Stimulated activated CD8-positive, alpha-beta memory T cell treated with anti-CD3 and anti-CD28 coated beads, Interleukin-15, amount 100 ng/mL, for 4 hours (primary cell): ENCODE data around the gene CENPH.
"Not testable (repeated sequence)": the region's sequence is repeated elsewhere in the genome, so short reads cannot be mapped to it uniquely, and the experiment has no call there.

Source experiments
- DNase-seq, 2 donors: peaks; one replicate each; pipeline ENCODE4 v3.0.0-alpha.2; 2020; ENCODE audit warnings: low read depth in 2 of 2

Gene CENPH, protein sequence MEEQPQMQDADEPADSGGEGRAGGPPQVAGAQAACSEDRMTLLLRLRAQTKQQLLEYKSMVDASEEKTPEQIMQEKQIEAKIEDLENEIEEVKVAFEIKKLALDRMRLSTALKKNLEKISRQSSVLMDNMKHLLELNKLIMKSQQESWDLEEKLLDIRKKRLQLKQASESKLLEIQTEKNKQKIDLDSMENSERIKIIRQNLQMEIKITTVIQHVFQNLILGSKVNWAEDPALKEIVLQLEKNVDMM

DNA sequence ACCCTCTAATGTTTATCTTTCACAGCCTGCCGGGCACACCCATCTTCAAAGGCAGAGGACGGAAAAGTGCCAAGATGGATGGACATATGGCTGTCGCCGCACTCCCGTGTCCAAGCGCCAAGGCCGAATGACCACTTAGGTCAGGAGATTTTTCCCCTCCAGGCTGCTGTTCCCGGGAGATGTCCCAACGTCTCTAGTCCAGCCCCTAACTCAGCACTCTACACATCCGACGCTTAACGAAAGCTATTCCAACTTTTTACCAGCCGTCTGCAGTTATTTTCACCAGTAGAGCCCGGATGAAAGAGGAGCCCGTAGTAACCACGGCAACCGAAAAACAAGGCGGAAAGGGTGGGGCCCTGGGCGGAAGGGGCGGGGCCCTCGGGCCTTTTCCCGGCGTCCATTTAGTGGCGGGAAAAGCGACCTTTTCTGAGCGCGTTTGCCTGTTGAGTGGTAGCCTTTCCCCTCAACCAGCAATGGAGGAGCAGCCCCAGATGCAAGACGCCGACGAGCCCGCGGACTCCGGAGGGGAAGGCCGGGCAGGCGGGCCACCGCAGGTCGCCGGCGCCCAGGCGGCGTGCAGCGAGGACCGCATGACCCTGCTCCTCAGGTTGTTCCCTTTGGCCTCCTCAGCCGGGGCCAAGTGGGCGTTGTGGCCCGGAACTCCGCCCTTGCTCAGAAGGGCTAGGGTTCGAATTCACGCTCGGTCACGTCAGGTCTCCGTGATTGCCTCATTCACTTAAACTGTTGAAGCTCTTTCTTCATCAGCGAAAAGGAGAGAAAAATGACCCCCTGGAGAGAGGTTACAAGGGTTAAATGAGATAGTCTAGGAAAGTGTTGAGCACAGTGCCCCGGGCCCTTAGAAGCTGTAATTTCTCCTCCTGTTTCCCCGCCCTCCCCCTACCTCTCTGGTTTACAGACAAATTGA, at the start of gene CENPH:
Gene CENPH (plus strand): TSS at position 422 of the 925 bp plus-strand sequence. CDS start 52 bp downstream, at position 474.
- peak; percentile 76 to 81 for DNase-seq

DNA sequence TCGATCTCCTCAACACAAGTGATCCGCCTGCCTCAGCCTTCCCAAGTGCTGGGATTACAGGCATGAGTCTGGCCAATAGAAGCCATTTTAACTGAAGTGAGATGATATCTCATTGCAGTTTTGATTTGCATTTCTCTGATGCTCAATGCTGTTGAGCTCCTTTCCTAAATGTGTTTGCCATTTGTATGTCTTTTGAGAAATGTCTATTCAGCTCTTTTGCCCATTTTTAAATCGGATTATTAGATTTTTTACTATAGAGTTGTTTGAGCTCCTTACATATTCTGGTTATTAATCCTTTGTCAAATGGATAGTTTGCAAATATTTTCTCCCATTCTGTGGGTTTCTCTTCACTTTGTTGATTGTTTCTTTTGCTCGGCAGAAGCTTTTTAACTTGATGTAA, 49.1 kb upstream of the CENPH start:
- DNase-seq: not testable (repeated sequence)

DNA sequence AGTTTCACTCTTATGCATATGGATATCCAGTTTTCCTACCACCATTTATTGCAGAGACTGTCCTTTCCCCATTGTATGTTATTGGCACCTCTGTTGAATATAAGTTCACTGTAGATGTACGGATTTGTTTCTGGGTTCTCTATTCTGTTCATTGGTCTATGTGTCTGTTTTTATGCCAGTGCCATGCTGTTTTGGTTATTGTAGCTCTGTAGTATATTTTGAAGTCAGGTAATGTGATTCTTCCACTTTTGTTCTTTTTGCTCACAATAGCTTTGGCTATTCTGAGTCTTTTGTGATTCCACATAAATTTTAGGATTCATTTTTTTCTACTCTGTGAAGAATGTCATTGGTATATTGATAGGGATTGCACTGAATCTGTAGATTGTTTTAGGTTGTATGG, 48.6 kb upstream of the CENPH start:
- DNase-seq: no peak

DNA sequence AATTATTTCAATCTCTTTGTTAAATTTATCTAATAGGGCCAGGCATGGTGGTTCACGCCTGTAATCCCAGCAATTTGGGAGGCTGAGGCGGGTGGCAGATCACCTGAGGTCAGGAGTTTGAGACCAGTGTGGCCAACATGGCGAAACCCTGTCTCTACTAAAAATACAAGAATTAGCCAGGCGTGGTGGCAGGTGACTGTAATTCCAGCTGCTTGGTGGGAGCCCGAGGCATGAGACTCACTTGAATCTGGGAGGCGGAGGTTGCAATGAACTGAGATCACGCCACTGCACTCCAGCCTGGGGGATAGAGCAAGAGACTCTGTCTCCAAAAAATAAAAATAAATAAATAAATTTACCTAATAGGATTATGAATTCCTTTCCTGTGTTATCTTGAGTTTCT, 40.8 kb upstream of the CENPH start:
- DNase-seq: not testable (repeated sequence)

DNA sequence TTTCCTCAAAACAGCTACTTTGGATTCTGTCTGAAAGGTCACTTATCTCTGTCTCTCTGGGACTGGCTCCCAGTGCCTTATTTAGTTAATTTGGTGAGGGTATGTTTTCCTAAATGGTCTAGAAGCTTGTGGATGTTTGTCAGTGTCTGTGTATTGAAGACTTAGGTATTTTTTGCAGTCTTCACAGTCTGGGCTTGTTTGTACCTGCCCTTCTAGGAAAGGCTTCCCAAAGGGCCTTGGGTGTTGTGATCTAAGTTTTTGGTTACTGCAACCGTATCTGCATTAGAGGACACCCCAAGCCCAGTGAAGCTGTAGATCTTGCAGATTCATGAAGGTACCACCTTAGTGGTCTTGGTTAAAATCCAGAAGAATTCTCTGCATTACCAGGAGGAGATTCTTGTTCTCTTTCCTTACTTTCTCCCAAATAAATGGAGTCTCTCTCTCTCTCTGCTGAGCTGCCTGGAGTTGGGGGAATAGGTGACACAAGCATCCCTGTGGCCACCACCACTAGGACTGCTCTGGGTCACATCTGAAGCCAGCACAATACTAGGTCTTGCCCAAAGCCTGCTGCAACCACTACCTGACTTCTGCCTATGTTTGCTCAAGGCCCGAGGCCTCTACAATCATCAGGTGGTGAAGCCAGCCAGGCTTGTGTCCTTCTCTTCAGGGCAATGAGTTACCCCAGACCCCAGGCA, 40.3 kb upstream of the CENPH start:
- DNase-seq: no peak

DNA sequence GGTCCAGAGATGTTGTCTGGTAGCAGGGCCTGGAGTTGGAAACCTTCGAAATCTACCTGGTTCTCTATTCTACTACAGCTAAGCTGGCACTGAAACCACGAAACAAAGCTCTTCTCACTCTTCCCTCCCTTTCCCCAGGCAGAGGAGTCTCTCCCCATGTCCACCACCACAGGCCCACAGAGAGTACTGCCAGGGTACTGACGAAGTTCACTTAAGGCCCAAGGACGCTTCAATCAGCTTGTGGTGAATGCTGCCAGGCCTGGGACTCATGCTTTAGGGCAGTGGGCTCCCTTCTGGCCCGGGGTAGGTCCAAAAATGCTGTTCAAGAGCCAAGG, 39.7 kb upstream of the CENPH start:
- DNase-seq: no peak

DNA sequence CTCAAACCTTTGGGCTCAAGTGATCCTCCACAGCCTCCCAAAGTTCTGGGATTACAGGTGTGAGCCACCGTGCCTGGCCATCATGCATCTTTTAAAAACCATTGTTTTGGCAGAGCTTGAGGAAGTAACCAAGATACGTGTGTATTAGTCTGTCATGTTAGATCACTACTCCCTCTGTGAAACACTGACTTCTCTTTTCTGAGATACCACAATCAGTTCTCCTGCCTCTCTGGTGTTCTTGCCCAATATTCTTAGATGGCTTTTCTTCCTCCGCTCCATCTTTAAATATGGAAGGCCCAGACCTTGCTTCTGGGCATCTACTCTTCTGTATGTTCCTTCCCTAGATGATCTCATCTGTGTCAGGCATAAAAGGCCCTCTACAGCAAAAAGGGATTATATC, 36.7 kb upstream of the CENPH start:
- DNase-seq: no peak

DNA sequence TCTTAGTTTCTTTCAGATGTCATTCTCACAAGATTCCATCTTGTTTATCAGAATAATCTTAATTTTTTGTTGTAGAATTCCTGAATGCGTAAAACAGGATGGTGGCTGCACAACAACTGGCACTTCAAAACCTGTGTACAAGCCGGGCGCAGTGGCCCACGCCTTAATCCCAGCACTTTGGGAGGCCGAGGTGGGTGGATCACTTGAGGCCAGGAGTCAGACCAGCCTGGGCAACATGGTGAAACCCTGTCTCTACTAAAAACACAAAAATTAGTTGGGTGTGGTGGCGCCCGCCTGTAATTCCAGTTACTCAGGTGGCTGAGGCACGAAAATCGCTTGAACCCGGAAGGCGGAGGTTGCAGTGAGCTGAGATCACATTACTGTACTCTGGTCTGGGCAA, 32.9 kb upstream of the CENPH start:
- no peak for DNase-seq

DNA sequence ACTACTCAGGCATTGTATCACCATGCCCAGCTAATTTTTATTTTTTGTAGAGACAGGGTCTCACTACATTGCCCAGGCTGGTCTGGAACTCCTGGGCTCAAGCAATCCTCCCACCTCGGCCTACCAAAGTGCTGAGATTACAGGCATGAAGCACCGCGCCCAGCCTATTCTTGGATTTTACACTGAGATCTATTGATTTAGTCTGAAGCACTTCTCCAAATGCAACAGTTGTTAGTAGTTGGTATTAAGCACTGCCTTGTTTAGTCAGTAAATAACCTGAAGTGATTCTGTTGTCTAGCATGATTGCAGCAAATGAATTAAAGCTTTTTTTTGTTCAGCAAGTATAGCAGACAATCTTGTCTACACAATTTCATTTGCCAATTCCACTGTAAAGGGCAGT, 31.3 kb upstream of the CENPH start:
- DNase-seq: no peak

DNA sequence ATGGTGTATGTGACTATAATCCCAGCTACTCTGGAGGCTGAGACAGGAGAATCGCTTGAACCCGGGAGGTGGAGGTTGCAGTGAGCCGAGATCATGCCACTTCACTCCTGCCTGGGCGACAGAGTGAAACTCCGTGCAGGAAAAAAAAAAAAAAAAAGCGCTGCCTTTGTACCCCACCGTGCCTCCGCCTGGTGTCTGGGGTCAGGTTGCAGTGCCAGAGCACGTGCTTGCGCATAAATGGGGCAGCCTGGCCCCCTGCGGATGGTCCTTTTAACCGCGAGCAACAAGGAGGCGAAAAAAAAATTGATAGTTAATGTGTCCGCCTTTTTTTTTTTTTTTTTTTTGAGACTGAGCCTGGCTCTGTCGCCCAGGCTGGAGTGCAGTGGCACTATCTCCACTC, 28.7 kb upstream of the CENPH start:
- DNase-seq: no peak

DNA sequence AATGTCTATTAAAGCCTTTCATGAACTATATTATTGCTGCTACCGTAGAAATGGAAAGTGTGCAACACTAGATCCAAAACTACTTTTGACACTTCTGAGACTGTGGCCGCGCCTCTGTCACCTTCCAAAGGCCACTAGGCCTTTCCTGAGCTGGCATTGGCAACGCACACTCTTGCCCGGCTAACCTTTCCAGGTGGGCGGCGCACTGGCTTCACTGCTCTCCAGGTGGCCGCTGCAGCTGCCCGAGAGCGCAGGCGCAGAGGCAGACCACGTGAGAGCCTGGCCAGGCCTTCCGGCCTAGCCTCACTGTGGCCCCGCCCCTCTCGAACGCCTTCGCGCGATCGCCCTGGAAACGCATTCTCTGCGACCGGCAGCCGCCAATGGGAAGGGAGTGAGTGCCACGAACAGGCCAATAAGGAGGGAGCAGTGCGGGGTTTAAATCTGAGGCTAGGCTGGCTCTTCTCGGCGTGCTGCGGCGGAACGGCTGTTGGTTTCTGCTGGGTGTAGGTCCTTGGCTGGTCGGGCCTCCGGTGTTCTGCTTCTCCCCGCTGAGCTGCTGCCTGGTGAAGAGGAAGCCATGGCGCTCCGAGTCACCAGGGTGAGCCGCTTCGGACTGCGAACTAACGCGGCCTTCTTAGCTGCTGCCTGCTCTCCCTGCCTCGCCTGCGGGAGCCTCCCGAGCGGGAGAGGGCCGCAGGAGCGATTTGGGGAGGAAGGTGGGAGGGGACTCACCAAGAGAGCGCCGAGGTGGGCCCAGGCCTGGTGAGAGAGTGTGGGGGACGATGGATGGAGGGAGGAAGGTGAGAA, 22.5 kb upstream of the CENPH start, which contains the start of gene CCNB1:
Gene CCNB1 (plus strand): TSS at position 465 of the 807 bp plus-strand sequence. CDS start 113 bp downstream, at position 578.
- peak; percentile 94 to 96 for DNase-seq

DNA sequence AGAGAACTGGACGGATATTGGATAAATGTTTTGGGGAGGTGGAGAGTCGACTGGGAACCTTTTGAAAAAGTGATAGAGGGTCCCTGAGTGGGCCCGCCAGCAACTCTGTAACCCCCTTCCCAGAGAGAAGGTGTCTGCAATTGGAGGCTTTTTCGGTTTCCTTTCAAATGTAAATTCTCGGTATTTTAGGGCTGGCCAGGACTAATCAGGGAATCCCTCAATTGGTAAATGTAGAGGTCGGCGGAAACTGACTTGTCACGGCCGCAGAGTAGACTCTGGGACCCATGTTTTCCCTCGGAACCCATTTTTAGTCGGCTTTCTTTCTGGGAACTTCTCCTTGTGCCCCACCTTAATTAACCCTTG, 21.9 kb upstream of the CENPH start:
- no peak for DNase-seq

DNA sequence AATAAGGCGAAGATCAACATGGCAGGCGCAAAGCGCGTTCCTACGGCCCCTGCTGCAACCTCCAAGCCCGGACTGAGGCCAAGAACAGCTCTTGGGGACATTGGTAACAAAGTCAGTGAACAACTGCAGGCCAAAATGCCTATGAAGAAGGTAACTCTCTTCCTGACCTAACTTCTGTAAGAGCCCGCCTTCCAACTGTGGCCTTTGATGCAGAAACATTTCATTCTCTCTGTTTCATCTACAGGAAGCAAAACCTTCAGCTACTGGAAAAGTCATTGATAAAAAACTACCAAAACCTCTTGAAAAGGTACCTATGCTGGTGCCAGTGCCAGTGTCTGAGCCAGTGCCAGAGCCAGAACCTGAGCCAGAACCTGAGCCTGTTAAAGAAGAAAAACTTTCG, 21.5 kb upstream of the CENPH start:
- no peak for DNase-seq

DNA sequence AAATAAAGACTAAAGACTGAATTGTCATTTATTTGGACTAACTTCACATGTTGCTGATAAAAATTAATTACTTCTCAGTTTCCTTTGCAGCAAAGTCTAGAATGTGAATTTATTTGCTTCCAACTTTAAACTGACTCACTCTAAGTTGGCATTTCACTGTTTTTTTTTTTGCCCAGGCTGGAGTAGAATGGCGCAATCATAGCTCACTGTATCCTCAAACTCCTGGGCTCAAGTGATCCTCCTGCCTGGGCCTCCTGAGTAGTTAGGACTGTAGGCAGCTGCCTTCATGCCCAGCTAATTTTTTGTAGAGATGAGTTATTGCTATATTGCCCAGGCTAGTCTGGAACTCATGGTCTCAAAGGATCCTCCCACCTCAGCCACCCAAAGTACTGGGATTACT, 18.9 kb upstream of the CENPH start:
- no peak for DNase-seq

DNA sequence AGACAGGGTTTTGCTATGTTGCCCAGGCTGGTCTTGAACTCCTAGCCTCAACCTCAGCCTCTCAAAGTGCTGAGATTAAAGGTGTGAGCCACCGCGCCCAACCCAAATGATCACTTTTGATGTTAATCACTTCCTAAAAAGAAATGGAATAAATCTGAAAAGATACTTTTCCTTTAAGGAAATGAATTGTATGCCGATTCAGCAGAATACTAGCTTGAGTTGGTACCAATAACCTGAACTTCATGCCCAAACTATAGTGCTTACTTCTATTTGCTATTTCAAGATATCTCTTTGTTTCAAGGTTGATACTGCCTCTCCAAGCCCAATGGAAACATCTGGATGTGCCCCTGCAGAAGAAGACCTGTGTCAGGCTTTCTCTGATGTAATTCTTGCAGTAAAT, 18.4 kb upstream of the CENPH start:
- DNase-seq: no peak

DNA sequence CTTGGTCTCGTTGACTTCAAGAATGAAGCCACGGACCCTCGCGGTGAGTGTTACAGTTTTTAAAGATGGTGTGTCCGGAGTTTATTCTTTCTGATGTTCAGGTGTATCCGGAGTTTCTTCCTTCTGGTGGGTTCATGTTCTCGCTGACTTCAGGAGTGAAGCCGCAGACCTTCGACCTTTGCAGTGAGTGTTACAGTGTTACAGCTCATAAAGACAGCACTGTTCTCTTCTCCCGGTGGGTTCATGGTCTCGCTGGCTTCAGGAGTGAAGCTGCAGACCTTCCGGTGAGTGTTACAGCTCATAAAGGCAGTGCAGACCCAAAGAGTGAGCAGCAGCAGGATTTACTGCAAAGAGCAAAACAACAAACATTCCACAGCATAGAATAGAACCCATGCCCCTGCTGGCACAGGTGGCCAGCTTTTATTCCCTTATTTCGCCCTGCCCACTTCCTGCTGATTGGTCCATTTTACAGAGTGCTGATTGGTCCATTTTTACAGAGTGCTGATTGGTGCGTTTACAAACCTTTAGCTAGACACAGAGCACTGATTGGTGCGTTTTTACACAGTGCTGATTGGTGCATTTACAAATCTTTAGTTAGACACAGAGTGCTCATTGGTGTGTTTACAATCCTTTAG, 7.6 kb upstream of the CENPH start:
- DNase-seq: not testable (repeated sequence)

DNA sequence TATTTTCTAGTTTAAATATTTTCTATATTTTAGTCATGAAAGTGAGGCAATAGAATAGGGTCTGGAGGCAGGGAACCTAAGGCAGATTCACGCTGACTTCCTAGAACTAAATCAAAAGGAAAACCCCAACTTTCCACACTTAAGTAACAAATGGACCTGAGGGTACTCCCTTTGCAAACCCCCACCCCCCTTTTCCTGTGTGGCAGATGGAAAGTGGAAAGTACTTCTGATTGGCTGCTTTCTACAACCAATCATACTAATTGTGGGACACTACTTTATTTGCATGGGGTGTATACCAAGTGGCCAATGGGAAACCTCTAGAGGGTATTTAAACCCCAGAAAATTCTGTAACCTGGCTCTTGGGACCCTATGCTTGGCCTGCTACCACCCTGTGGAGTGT, 4.8 kb upstream of the CENPH start:
- DNase-seq: no peak

DNA sequence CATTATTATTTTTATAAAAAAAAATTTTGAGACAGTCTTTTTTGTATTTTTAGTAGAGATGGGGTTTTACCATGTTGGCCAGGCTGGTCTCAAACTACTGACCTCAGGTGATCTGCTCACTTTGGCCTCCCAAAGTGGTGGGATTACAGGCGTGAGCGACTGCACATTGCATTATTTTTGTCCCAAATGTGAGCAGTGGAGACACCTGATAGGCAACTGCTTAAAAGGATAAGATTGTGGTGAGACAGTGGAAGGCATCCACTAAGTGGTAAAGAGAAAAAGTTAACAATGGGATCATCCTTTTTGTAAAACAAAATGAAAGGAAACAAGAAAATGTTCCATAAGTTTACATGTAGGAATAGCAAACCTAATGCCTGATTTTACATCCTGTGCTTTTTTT, 2.0 kb upstream of the CENPH start:
- DNase-seq: no peak

DNA sequence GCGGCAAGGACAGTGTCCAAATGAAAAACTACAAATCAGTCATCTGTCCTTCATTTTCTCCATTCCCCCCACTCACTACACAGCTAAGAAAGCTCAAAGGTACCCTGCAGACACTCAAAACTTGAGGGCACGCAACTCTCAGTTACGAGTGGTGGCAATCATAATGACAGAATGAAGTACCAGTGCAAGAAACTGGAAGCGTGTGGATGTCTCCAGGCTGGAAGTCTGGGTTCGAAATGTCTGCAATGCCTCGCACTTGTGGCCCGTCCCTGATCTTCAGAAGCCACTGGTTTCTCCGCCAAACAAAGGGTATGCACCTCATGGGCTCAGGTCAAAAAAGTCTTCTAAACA, 597 bp upstream of the CENPH start:
- DNase-seq: no peak

DNA sequence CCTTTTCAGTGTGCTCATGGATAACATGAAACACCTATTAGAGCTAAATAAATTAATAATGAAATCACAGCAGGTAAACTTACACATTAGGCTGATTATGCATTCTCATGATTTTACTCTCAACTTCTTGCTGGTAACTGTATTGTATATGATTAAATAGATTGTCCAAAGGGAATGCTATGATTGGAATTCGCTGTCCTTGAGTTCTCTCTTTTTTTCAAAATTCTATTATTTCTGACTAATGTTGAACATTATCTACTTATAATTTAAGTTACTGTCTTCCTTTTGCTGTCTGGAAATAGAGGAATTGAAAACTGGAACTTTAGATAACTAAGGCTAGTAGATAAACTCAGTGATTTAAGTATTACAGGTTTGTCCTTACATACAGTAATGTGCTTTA, 13.1 kb downstream of the CENPH start:
- no peak for DNase-seq

DNA sequence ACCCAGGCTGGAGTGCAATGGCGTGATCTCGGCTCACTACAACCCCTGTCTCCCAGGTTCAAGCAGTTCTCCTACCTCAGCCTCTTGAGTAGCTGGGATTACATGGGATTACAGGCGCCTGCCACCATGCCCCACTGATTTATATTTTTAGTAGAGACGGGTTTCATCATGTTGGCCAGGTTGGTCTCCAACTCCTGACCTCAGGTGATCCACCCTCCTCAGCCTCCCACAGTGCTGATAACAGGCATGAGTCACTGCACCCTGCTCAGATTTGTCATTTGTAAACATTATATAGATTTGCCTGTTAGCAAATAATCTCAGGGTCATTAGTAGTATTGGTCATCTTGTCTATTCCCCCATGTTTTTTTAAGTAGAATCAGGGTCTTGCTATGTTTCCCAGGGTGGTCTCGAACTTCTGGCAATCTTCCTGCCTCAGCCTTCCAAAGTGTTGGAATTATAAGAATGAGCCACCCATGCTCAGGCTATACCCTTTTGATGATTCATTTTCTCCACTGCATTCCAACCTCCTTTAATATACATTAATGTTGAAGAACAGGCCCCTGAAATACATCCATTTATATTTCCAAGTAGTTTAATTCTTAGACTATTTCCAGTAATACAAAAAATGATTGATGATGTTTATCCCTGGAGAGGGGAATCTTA, 17.3 kb downstream of the CENPH start:
- DNase-seq: no peak
